HepG2 (cell line): ENCODE results near the gene KIAA1755. TPM values are rescaled to one million over a fixed set of nuclear protein-coding genes. Genes with fewer than 3 reads are reported as not detected.
A peak's percentile ranks its signal among the peaks of the same experiment; 100 is the strongest.

Source experiments
- FOXJ3 ChIP-seq: sonication (generic); formaldehyde crosslinking; IDR thresholded peaks from 2 replicates; pipeline ENCODE4 v1.4.0; 2020; ENCODE audit warnings: missing genetic modification reagents, mild to moderate bottlenecking, borderline replicate concordance
- HNRNPL ChIP-seq: fragments of 200-400 bp; formaldehyde crosslinking; IDR thresholded peaks from 2 replicates; pipeline ENCODE4 v1.6.1; 2017; ENCODE audit warnings: mild to moderate bottlenecking, low read depth, low read length
- IRF9 ChIP-seq: sonication (generic); formaldehyde crosslinking; IDR thresholded peaks from 2 replicates; pipeline ENCODE4 v1.8.0; 2022; ENCODE audit warnings: missing genetic modification reagents, mild to moderate bottlenecking, borderline replicate concordance
- MAF1 ChIP-seq: sonication (generic); formaldehyde crosslinking; IDR thresholded peaks from 2 replicates; pipeline ENCODE4 v1.5.0; 2020; ENCODE audit warnings: missing genetic modification reagents, borderline replicate concordance
- NFE2 ChIP-seq: sonication (generic); formaldehyde crosslinking; IDR thresholded peaks from 2 replicates; pipeline ENCODE4 v1.4.0; 2020; ENCODE audit warnings: missing genetic modification reagents
- PCBP1 ChIP-seq: fragments of 200-400 bp; formaldehyde crosslinking; IDR thresholded peaks from 2 replicates; pipeline ENCODE4 v1.6.1; 2017; ENCODE audit warnings: mild to moderate bottlenecking, low read depth, low read length, borderline replicate concordance
- SRY ChIP-seq: sonication (generic); formaldehyde crosslinking; IDR thresholded peaks from 2 replicates; pipeline ENCODE4 v1.8.0; 2022; ENCODE audit warnings: mild to moderate bottlenecking, missing genetic modification reagents
- THAP11 ChIP-seq: IDR thresholded peaks from 2 replicates; pipeline ENCODE4 v1.6.1; 2016; ENCODE audit warnings: missing biosample characterization, missing genetic modification reagents
- THYN1 ChIP-seq: sonication (generic); formaldehyde crosslinking; IDR thresholded peaks from 2 replicates; pipeline ENCODE4 v1.8.1; 2023; ENCODE audit warnings: low read depth, mild to moderate bottlenecking, moderate library complexity, missing genetic modification reagents, borderline replicate concordance
- ZNF780A ChIP-seq: sonication (generic); formaldehyde crosslinking; IDR thresholded peaks from 2 replicates; pipeline ENCODE4 v1.8.0; 2022; ENCODE audit warnings: mild to moderate bottlenecking, missing genetic modification reagents, moderate library complexity
- ZNF781 ChIP-seq: sonication (generic); formaldehyde crosslinking; IDR thresholded peaks from 2 replicates; pipeline ENCODE4 v1.5.1; 2020; ENCODE audit warnings: borderline replicate concordance, mild to moderate bottlenecking, missing genetic modification reagents; ENCODE audit errors: not compliant biosample characterization
- ZNF816 ChIP-seq: sonication (generic); formaldehyde crosslinking; IDR thresholded peaks from 2 replicates; pipeline ENCODE4 v1.8.0; 2022; ENCODE audit warnings: missing genetic modification reagents, mild to moderate bottlenecking, borderline replicate concordance
- polyA plus RNA-seq, 8 experiments: library from polyadenylated mRNA; depleted of rRNA in 3 of 8; stranded (reverse) in 7 of 8; unstranded in 1 of 8; fragments of >200 nt; fragmentation: Illumina TruSeq in 4 of 8; extraction: Trizol in 4 of 8; gene quantifications; 2 replicates each; pipeline versions ENCODE4 v1.2.1 to v1.2.3, GENCODE V29; 2011 to 2016; ENCODE audit warnings: low read depth in 4 of 8, missing spikeins in 1 of 8, mixed read lengths in 1 of 8; ENCODE audit not compliant: insufficient read depth in 1 of 8
- total RNA-seq, 5 experiments: library from RNA; depleted of rRNA; stranded (reverse); fragments of >200 nt; fragmentation: Illumina TruSeq; extraction: Trizol; gene quantifications; 2 replicates each; pipeline ENCODE4 v1.2.3, GENCODE V29; 2016; ENCODE audit warnings: low read depth in 1 of 5
- TF ChIP-seq, protein P1 (sequence below): fragments of 450-650 bp; IDR thresholded peaks from 2 replicates; pipeline ENCODE4 v1.6.1; 2017; ENCODE audit warnings: mild to moderate bottlenecking
- TF ChIP-seq, protein P2 (sequence below): sonication (generic); formaldehyde crosslinking; IDR thresholded peaks from 2 replicates; pipeline ENCODE4 v1.9.0; 2021; ENCODE audit warnings: missing genetic modification reagents, mild to moderate bottlenecking, borderline replicate concordance
- TF ChIP-seq, protein P3 (sequence below): IDR thresholded peaks from 2 replicates; pipeline ENCODE4 v1.6.1; 2016; ENCODE audit warnings: mild to moderate bottlenecking
- TF ChIP-seq, protein P4 (sequence below): sonication (generic); formaldehyde crosslinking; IDR thresholded peaks from 2 replicates; pipeline ENCODE4 v1.5.1; 2020; ENCODE audit warnings: missing genetic modification reagents, mild to moderate bottlenecking, borderline replicate concordance

KIAA1755 gene
- total and polyA plus RNA-seq, 2 of the 13 experiments (the other 11 are each of a cell fraction or from before 2014, with no cell fraction given), result 0.04 TPM; not detected in 1

GRCh38 chr20:38290829-38291814 lies 30.6 kb upstream of the KIAA1755 start (continued):
- TF ChIP-seq THAP11, result peak; percentile 16; the same call in 1 of the 2 replicates
- TF ChIP-seq IRF9 (CRISPR knock-in tag), result peak; percentile 20; the same call in 1 of the 2 replicates
- no peak for TF ChIP-seq HNRNPL
- TF ChIP-seq FOXJ3 (CRISPR knock-in tag), result no peak
- TF ChIP-seq SRY (CRISPR knock-in tag), result no peak
- TF ChIP-seq MAF1 (CRISPR knock-in tag), result no peak
- TF ChIP-seq ZNF780A (CRISPR knock-in tag), result no peak
- TF ChIP-seq, protein P1, sequence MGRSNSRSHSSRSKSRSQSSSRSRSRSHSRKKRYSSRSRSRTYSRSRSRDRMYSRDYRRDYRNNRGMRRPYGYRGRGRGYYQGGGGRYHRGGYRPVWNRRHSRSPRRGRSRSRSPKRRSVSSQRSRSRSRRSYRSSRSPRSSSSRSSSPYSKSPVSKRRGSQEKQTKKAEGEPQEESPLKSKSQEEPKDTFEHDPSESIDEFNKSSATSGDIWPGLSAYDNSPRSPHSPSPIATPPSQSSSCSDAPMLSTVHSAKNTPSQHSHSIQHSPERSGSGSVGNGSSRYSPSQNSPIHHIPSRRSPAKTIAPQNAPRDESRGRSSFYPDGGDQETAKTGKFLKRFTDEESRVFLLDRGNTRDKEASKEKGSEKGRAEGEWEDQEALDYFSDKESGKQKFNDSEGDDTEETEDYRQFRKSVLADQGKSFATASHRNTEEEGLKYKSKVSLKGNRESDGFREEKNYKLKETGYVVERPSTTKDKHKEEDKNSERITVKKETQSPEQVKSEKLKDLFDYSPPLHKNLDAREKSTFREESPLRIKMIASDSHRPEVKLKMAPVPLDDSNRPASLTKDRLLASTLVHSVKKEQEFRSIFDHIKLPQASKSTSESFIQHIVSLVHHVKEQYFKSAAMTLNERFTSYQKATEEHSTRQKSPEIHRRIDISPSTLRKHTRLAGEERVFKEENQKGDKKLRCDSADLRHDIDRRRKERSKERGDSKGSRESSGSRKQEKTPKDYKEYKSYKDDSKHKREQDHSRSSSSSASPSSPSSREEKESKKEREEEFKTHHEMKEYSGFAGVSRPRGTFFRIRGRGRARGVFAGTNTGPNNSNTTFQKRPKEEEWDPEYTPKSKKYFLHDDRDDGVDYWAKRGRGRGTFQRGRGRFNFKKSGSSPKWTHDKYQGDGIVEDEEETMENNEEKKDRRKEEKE, result no peak
- TF ChIP-seq ZNF816, result no peak
- TF ChIP-seq, protein P2, sequence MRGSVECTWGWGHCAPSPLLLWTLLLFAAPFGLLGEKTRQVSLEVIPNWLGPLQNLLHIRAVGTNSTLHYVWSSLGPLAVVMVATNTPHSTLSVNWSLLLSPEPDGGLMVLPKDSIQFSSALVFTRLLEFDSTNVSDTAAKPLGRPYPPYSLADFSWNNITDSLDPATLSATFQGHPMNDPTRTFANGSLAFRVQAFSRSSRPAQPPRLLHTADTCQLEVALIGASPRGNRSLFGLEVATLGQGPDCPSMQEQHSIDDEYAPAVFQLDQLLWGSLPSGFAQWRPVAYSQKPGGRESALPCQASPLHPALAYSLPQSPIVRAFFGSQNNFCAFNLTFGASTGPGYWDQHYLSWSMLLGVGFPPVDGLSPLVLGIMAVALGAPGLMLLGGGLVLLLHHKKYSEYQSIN (CRISPR knock-in tag), result no peak
- TF ChIP-seq, protein P3, sequence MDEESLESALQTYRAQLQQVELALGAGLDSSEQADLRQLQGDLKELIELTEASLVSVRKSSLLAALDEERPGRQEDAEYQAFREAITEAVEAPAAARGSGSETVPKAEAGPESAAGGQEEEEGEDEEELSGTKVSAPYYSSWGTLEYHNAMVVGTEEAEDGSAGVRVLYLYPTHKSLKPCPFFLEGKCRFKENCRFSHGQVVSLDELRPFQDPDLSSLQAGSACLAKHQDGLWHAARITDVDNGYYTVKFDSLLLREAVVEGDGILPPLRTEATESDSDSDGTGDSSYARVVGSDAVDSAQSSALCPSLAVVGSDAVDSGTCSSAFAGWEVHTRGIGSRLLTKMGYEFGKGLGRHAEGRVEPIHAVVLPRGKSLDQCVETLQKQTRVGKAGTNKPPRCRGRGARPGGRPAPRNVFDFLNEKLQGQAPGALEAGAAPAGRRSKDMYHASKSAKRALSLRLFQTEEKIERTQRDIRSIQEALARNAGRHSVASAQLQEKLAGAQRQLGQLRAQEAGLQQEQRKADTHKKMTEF, result peak; percentile 60; the same call in 1 of the 2 replicates
- TF ChIP-seq THYN1, result no peak
- TF ChIP-seq NFE2 (CRISPR knock-in tag), result no peak
- TF ChIP-seq, protein P4, sequence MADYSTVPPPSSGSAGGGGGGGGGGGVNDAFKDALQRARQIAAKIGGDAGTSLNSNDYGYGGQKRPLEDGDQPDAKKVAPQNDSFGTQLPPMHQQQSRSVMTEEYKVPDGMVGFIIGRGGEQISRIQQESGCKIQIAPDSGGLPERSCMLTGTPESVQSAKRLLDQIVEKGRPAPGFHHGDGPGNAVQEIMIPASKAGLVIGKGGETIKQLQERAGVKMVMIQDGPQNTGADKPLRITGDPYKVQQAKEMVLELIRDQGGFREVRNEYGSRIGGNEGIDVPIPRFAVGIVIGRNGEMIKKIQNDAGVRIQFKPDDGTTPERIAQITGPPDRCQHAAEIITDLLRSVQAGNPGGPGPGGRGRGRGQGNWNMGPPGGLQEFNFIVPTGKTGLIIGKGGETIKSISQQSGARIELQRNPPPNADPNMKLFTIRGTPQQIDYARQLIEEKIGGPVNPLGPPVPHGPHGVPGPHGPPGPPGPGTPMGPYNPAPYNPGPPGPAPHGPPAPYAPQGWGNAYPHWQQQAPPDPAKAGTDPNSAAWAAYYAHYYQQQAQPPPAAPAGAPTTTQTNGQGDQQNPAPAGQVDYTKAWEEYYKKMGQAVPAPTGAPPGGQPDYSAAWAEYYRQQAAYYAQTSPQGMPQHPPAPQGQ, result no peak
- TF ChIP-seq PCBP1, result no peak
- no peak for TF ChIP-seq ZNF781 (CRISPR knock-in tag)
